H1 (cell line): Measurements from ENCODE around the gene C4orf46. TPM values are rescaled to one million over a fixed set of nuclear protein-coding genes. Genes with fewer than 3 reads are reported as not detected.
"Not testable (repeated sequence)": the region's sequence is repeated elsewhere in the genome, so short reads cannot be mapped to it uniquely, and the experiment has no call there.

Experiments
- CTCF ChIA-PET: fragments of 300-600 bp; sonication (Branson Sonifier 250); formaldehyde crosslinking; loops from one replicate; lab custom pipeline; 2021; ENCODE audit not compliant: partially characterized antibody; lab: Charles Lee
- POLR2A ChIA-PET: fragments of 300-600 bp; sonication (Branson Sonifier 250); formaldehyde crosslinking; loops from one replicate; lab custom pipeline; 2021; ENCODE audit warnings: inconsistent platforms; ENCODE audit not compliant: partially characterized antibody; lab: Charles Lee
- DNase-seq, 2 experiments: peaks; one replicate each; pipeline versions ENCODE4 v3.0.0 to v3.0.0-alpha.2; 2010 to 2022; ENCODE audit warnings: low spot score in 2 of 2, low read depth in 1 of 2, mixed read lengths in 1 of 2
- FAIRE-seq: peaks from 2 replicates; lab custom pipeline; 2011; peaks lifted over from hg19 to GRCh38; lab: Jason Lieb, UNC
- H2AFZ ChIP-seq: 2 replicates; pipeline ENCODE4 v1.8.1; 2012; ENCODE audit warnings: low read length, inconsistent platforms
- H2AK5ac ChIP-seq: 2 replicates; pipeline ENCODE4 v1.6.1; 2013; ENCODE audit warnings: low read depth, low read length
- H2BK120ac ChIP-seq: replicated peaks from 2 replicates; pipeline ENCODE3; 2013; ENCODE audit warnings: low read depth, low read length, inconsistent platforms
- H2BK12ac ChIP-seq: 2 replicates; pipeline ENCODE4 v1.6.1; 2013; ENCODE audit warnings: low read depth, low read length
- H2BK15ac ChIP-seq: 2 replicates; pipeline ENCODE4 v1.6.1; 2013; ENCODE audit warnings: low read length
- H2BK20ac ChIP-seq: 2 replicates; pipeline ENCODE4 v1.6.1; 2013; ENCODE audit warnings: low read length
- H2BK5ac ChIP-seq: 2 replicates; pipeline ENCODE4 v1.6.1; 2013; ENCODE audit warnings: low read depth, low read length
- H3K14ac ChIP-seq: 2 replicates; pipeline ENCODE4 v1.6.1; 2013; ENCODE audit warnings: inconsistent platforms; ENCODE audit not compliant: insufficient read length
- H3K18ac ChIP-seq: 2 replicates; pipeline ENCODE4 v1.6.1; 2013; ENCODE audit warnings: low read length; ENCODE audit errors: extremely low read depth
- H3K23ac ChIP-seq: 2 replicates; pipeline ENCODE4 v1.6.1; 2013; ENCODE audit warnings: inconsistent platforms; ENCODE audit not compliant: insufficient read length
- H3K23me2 ChIP-seq: 2 replicates; pipeline ENCODE4 v1.6.1; 2013; ENCODE audit warnings: low read depth, low read length
- H3K27ac ChIP-seq: 2 replicates; pipeline ENCODE4 v1.6.1; 2011; ENCODE audit warnings: low read depth, low read length, inconsistent platforms
- H3K27me3 ChIP-seq, 4 experiments: replicated peaks in 1 of 4; 1 replicate in 1 of 4; 2 replicates in 3 of 4; pipeline versions ENCODE4 v1.6.1 to v1.8.1; 2011 to 2013; ENCODE audit warnings: low read length in 3 of 4, mild to moderate bottlenecking in 3 of 4, inconsistent platforms in 2 of 4, mixed read lengths in 2 of 4, moderate library complexity in 1 of 4; ENCODE audit not compliant: control insufficient read depth in 3 of 4, insufficient read depth in 3 of 4; ENCODE audit errors: extremely low read depth in 1 of 4
- H3K36me3 ChIP-seq, 4 experiments: 2 replicates each; pipeline versions ENCODE4 v1.6.1 to v1.8.1; 2011 to 2013; ENCODE audit warnings: mild to moderate bottlenecking in 4 of 4, low read length in 3 of 4, moderate library complexity in 2 of 4, control low read depth in 1 of 4, inconsistent platforms in 1 of 4; ENCODE audit not compliant: insufficient read depth in 4 of 4, control insufficient read depth in 2 of 4
- H3K4ac ChIP-seq: replicated peaks from 2 replicates; pipeline ENCODE3; 2013; ENCODE audit warnings: low read length, low read depth, mixed read lengths, inconsistent platforms; ENCODE audit not compliant: insufficient read length
- H3K4me1 ChIP-seq, 4 experiments: replicated peaks in 1 of 4; 1 replicate in 1 of 4; 2 replicates in 3 of 4; pipeline versions ENCODE4 v1.6.1 to v1.8.1; 2011 to 2013; ENCODE audit warnings: low read length in 3 of 4, inconsistent platforms in 2 of 4, mixed read lengths in 1 of 4; ENCODE audit not compliant: insufficient read depth in 4 of 4, control insufficient read depth in 3 of 4
- H3K4me2 ChIP-seq, 2 experiments: 2 replicates each; pipeline versions ENCODE4 v1.6.1 to v1.8.1; 2011 to 2013; ENCODE audit warnings: low read depth in 2 of 2, low read length in 2 of 2, control low read depth in 1 of 2, inconsistent platforms in 1 of 2, mild to moderate bottlenecking in 1 of 2; ENCODE audit not compliant: insufficient read depth in 1 of 2
- H3K4me3 ChIP-seq, 4 experiments: fragments of 200-600, 300-600 bp in 1 of 4; sonication (generic), shearing (Covaris generic), sonication (Bioruptor Twin) in 1 of 4; 2 replicates each; pipeline versions ENCODE4 v1.5.1 to v1.8.1; 2011 to 2016; ENCODE audit warnings: low read length in 4 of 4, low read depth in 3 of 4, control low read depth in 2 of 4, inconsistent platforms in 2 of 4, mild to moderate bottlenecking in 2 of 4, mixed read lengths in 1 of 4, moderate library complexity in 1 of 4; ENCODE audit not compliant: insufficient read depth in 2 of 4; ENCODE audit errors: extremely low read depth in 1 of 4
- H3K56ac ChIP-seq: replicated peaks from 2 replicates; pipeline ENCODE3; 2013; ENCODE audit warnings: low read depth, mild to moderate bottlenecking, mixed read lengths, low read length, inconsistent platforms; ENCODE audit not compliant: insufficient read length
- H3K79me1 ChIP-seq: 2 replicates; pipeline ENCODE4 v1.6.1; 2013; ENCODE audit warnings: low read depth, low read length, control low read depth
- H3K79me2 ChIP-seq, 2 experiments: 2 replicates each; pipeline versions ENCODE4 v1.6.1 to v1.8.1; 2012 to 2013; ENCODE audit warnings: low read length in 2 of 2, mild to moderate bottlenecking in 2 of 2, inconsistent platforms in 1 of 2; ENCODE audit not compliant: insufficient read depth in 2 of 2, control insufficient read depth in 1 of 2
- H3K9ac ChIP-seq, 4 experiments: replicated peaks in 1 of 4; 1 replicate in 1 of 4; 2 replicates in 3 of 4; pipeline versions ENCODE4 v1.6.1 to v1.8.1; 2011 to 2013; ENCODE audit warnings: low read depth in 3 of 4, low read length in 3 of 4, control low read depth in 2 of 4, mild to moderate bottlenecking in 2 of 4, moderate library complexity in 2 of 4, inconsistent platforms in 1 of 4; ENCODE audit errors: extremely low read depth in 1 of 4
- H3K9me3 ChIP-seq, 2 experiments: 2 replicates each; pipeline versions ENCODE4 v1.6.1 to v1.8.1; 2012 to 2013; ENCODE audit warnings: mild to moderate bottlenecking in 2 of 2, moderate library complexity in 2 of 2, control low read depth in 1 of 2, inconsistent platforms in 1 of 2, low read depth in 1 of 2, low read length in 1 of 2, mixed read lengths in 1 of 2; ENCODE audit not compliant: insufficient read depth in 2 of 2
- H4K20me1 ChIP-seq, 2 experiments: replicated peaks in 1 of 2; 2 replicates each; pipeline versions ENCODE3 to v1.8.1; 2011 to 2013; ENCODE audit warnings: inconsistent platforms in 2 of 2, low read length in 2 of 2, mild to moderate bottlenecking in 1 of 2; ENCODE audit not compliant: insufficient read depth in 2 of 2, control insufficient read depth in 1 of 2
- H4K5ac ChIP-seq: 2 replicates; pipeline ENCODE4 v1.6.1; 2013; ENCODE audit warnings: low read length, low read depth, mixed read lengths, inconsistent platforms; ENCODE audit not compliant: insufficient read length
- H4K8ac ChIP-seq: 2 replicates; pipeline ENCODE4 v1.8.0; 2013; ENCODE audit warnings: mild to moderate bottlenecking, moderate library complexity, low read length, inconsistent platforms; ENCODE audit not compliant: insufficient read depth; ENCODE audit errors: extremely low read depth
- H4K91ac ChIP-seq: replicated peaks from 2 replicates; pipeline ENCODE3; 2013; ENCODE audit warnings: low read length, mixed read lengths, inconsistent platforms; ENCODE audit not compliant: insufficient read length
- PHF8 ChIP-seq: fragments of 200-600 bp; sonication (generic); conservative IDR thresholded peaks from 2 replicates; pipeline ENCODE4 v1.7.1; 2012; ENCODE audit warnings: low read depth, mild to moderate bottlenecking, inconsistent platforms, low read length, moderate library complexity
- SIN3A ChIP-seq, 2 experiments: IDR thresholded peaks in 1 of 2; conservative IDR thresholded peaks in 1 of 2; 2 replicates each; pipeline ENCODE4 v1.6.1; 2011 to 2012; ENCODE audit warnings: low read length in 2 of 2, improper control_type of control experiment in 1 of 2, low read depth in 1 of 2, mild to moderate bottlenecking in 1 of 2
- SP1 ChIP-seq: IDR thresholded peaks from 2 replicates; pipeline ENCODE4 v1.6.1; 2011; ENCODE audit warnings: low read depth, low read length
- TAF1 ChIP-seq: IDR thresholded peaks from 2 replicates; pipeline ENCODE4 v1.6.1; 2011; ENCODE audit warnings: mild to moderate bottlenecking, low read depth, low read length
- WGBS, 2 experiments: shearing (Covaris generic) in 1 of 2; methylation state at CpG; one replicate each; pipeline versions ENCODE4 v1.1.6 to v1.1.7; 2013 to 2015; ENCODE audit warnings: low lambda C conversion rate in 2 of 2, mixed read lengths in 2 of 2, inconsistent platforms in 1 of 2, low coverage in 1 of 2, missing lambda C conversion rate in 1 of 2; ENCODE audit not compliant: insufficient replicate concordance in 2 of 2, insufficient coverage in 1 of 2, insufficient read length in 1 of 2; ENCODE audit errors: extremely low coverage in 1 of 2, missing lambda C conversion rate in 1 of 2; 5-methylcytosine and 5-hydroxymethylcytosine counted together
- polyA plus RNA-seq, 7 experiments: library from polyadenylated mRNA; depleted of rRNA in 3 of 7; stranded (reverse) in 5 of 7; unstranded in 2 of 7; fragments of >200 nt in 5 of 7; fragments of 200-250 nt in 2 of 7; gene quantifications; 1 replicate in 5 of 7; 2 replicates in 1 of 7; 4 replicates in 1 of 7; pipeline versions ENCODE4 v1.2.1 to v1.2.3, GENCODE V29; 2011 to 2013; ENCODE audit warnings: missing spikeins in 2 of 7, mixed read lengths in 2 of 7
- total RNA-seq: library from RNA; stranded (reverse); fragmentation: NEBNext Ultra II Directional; extraction: Animal tissue kit (Norgen Biotek cat#: 25700); gene quantifications from 2 replicates; pipeline ENCODE4 v1.2.1, GENCODE V29; 2021
- TF ChIP-seq, protein P1 (sequence below): IDR thresholded peaks from 2 replicates; pipeline ENCODE4 v1.6.1; 2012; ENCODE audit warnings: inconsistent platforms
- TF ChIP-seq, protein P2 (sequence below): IDR thresholded peaks from 2 replicates; pipeline ENCODE4 v1.6.1; 2012; ENCODE audit warnings: inconsistent platforms

The C4orf46 gene
- total and polyA plus RNA-seq, 2 of the 8 experiments (the other 6 are each of a cell fraction or from before 2014, with no cell fraction given) = 19.8 to 28.6 TPM

DNA sequence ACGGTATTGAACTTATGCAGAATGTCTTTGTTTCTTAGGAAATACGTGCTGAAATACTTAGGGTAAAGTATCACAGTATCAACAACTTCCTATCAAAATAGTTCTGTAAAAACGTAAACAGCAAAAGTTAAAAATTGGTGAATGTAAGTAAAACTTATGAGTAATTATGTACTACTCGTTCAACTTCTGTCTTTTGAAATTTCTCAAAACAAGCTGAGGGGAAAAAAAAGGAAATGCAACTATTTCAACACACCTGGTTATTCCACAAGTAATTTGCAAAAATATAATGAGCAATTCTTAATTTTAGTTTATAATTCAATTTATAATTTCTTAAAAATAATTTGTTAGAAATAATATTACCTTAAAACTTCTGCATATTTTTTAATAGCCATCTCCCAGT lies 43.2 kb upstream of the C4orf46 start (continued):
- no peak for TF ChIP-seq PHF8
- TF ChIP-seq SIN3A (conservative IDR thresholded peaks at IDR 0.05 in 1 of 2, IDR thresholded peaks at IDR 0.05 in 1 of 2; ENCODE audit: low read depth in 1 of 2, low read length in 2 of 2) = no peak
- no peak for TF ChIP-seq TAF1
- TF ChIP-seq, protein P1, sequence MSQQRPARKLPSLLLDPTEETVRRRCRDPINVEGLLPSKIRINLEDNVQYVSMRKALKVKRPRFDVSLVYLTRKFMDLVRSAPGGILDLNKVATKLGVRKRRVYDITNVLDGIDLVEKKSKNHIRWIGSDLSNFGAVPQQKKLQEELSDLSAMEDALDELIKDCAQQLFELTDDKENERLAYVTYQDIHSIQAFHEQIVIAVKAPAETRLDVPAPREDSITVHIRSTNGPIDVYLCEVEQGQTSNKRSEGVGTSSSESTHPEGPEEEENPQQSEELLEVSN = no peak
- TF ChIP-seq, protein P2, sequence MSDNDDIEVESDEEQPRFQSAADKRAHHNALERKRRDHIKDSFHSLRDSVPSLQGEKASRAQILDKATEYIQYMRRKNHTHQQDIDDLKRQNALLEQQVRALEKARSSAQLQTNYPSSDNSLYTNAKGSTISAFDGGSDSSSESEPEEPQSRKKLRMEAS = no peak
- TF ChIP-seq SP1 = no peak

DNA sequence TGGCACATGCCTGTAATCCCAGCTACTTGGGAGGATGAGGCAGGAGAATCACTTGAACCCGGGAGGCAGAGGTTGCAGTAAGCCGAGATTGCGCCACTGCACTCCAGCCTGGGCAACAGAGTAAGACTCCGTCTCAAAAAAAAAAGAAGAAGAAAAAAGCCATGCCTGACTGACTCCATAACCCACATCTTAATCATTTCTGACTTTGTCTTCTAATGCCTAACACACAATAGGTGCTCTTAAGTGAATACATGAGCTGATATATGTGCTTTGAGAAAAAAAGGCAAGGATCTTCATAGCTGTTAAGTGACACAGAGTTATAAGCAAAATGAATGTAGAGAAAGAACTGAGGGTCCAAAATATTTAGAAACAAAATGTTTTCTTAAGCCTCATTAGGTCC lies 40.9 kb upstream of the C4orf46 start:
- H2BK12ac ChIP-seq, H4K20me1 ChIP-seq, H3K23me2 ChIP-seq, H2BK5ac ChIP-seq, H4K91ac ChIP-seq, H2BK120ac ChIP-seq, H2BK20ac ChIP-seq, H3K79me2 ChIP-seq, H3K9ac ChIP-seq, H3K14ac ChIP-seq, H4K5ac ChIP-seq, H3K4me3 ChIP-seq, H2BK15ac ChIP-seq, H3K18ac ChIP-seq, H3K4ac ChIP-seq, H2AFZ ChIP-seq, H4K8ac ChIP-seq, H3K4me1 ChIP-seq, H3K79me1 ChIP-seq, H3K23ac ChIP-seq, H3K56ac ChIP-seq, H3K27ac ChIP-seq, H2AK5ac ChIP-seq, DNase-seq, H3K27me3 ChIP-seq, H3K9me3 ChIP-seq, H3K4me2 ChIP-seq, FAIRE-seq: not testable (repeated sequence)
- ChIA-PET POLR2A (interaction anchor here (0.7 to 1.7 kb wide), 3 partner anchors 8 to 16 kb away, joined by 3 read pairs; no protein-coding TSS in a partner anchor), CTCF (interaction anchor here (1.2 to 1.6 kb wide), 2 partner anchors 14 to 479 kb away, joined by 5 read pairs; no protein-coding TSS in a partner anchor)
- H3K36me3 ChIP-seq = peaks cover 4 to 94% (median 57%) of the 10 kb centered on the region in 4 experiments; a peak in 7 of 8 replicates
- WGBS, 2 experiments = 100% methylated on average over 1 of the region's 4 CpGs; no CpG with 5 or more reads in 1 of the 2 experiments
